ENCODE measurements around the gene SLIT3. TPM values are rescaled to one million over a fixed set of nuclear protein-coding genes. Genes with fewer than 3 reads are reported as not detected.

The SLIT3 gene
- polyA plus RNA-seq, 1 of the 3 experiments (the other 2 are of a cell fraction), result 119 TPM

DNA sequence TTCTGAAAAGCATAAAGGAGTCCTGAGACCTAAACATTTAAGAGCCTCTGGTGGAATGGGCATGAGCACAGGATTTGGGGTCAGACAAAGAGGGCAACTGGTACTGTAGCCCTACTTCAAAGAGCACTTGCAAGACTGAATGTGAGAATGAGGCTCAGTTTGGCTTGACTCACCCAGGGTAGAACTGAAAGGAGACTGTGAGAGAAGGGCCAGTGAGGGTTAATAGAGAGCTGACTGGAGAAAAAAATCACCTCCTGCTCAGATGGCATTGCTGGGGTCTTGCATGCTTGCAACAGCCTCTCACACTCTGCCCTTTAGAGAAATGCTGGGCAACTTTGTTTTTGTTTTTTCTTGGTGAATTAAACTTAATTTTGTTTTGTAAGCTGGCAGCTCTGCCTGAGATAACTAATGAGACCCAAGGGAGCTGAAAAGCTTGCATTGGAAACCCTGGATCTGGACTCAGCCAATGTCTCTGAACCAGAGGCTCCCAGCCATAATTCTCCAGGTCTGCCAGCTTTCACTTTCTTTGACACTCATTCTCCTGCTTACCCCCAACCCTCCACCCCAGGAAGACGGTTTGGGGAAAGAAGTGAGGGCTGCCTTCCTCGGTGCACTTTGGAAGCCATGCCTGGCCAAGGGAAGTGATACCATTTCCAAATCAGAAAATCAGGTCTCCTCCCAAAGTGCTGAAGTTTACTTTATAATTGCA is 560.7 kb downstream of the SLIT3 start:
- peaks cover 12 to 68% of the 10 kb centered on the region in 2 experiments for H3K36me3 ChIP-seq (replicated peaks in 1 of 2; ENCODE audit: control insufficient read depth in 1 of 2, insufficient read depth in 2 of 2, low read length in 1 of 2)
- POLR2A ChIA-PET, result no interaction called here
- H3K79me2 ChIP-seq (ENCODE audit: insufficient read depth), result no peaks in the 10 kb centered on the region
- H2AFZ ChIP-seq (ENCODE audit: low read depth), result no peak overlapping the region
- no peaks in the 10 kb centered on the region for H3F3A ChIP-seq (replicated peaks; ENCODE audit: insufficient read depth)
- DNase-seq, result no peak
- no peaks in the 10 kb centered on the region for H3K9me3 ChIP-seq
- no peak overlapping the region; a peak in 1 of 4 replicates for H3K27ac ChIP-seq (ENCODE audit: low read depth in 2 of 2, low read length in 1 of 2)
- no peak overlapping the region for H3K4me3 ChIP-seq (ENCODE audit: low read depth in 2 of 2, low read length in 1 of 2)
- WGBS (ENCODE audit: low lambda C conversion rate), result 91% methylated on average over 2 of the region's 2 CpGs
- no peak overlapping the region for H3K4me2 ChIP-seq
- no peak overlapping the region for H3K9ac ChIP-seq
- peaks cover 0 to 13% of the 10 kb centered on the region in 2 experiments; a peak in 1 of 4 replicates for H3K4me1 ChIP-seq (ENCODE audit: control insufficient read depth in 1 of 2, insufficient read depth in 2 of 2, low read depth in 1 of 2, low read length in 1 of 2)
- H4K20me1 ChIP-seq (ENCODE audit: insufficient read depth), result no peaks in the 10 kb centered on the region
- CTCF ChIA-PET, result interaction anchor here (1.0 to 2.5 kb wide), 3 partner anchors 19 to 207 kb away, joined by 3 to 11 read pairs (median 3); no protein-coding TSS in a partner anchor
- TF ChIP-seq EZH2phosphoT487 (IDR thresholded peaks at IDR 0.05; ENCODE audit: borderline replicate concordance, low read depth) (no peak), MEF2A (IDR thresholded peaks at IDR 0.05; ENCODE audit: borderline replicate concordance, low read depth) (no peak), TAF1 (IDR thresholded peaks at IDR 0.05; ENCODE audit: borderline replicate concordance, low read depth, low read length) (no peak), SMC3 (IDR thresholded peaks at IDR 0.05; ENCODE audit: low read depth, low read length) (no peak), RAD21 (IDR thresholded peaks at IDR 0.05; ENCODE audit: low read length) (no peak)
- TF ChIP-seq, protein P1, sequence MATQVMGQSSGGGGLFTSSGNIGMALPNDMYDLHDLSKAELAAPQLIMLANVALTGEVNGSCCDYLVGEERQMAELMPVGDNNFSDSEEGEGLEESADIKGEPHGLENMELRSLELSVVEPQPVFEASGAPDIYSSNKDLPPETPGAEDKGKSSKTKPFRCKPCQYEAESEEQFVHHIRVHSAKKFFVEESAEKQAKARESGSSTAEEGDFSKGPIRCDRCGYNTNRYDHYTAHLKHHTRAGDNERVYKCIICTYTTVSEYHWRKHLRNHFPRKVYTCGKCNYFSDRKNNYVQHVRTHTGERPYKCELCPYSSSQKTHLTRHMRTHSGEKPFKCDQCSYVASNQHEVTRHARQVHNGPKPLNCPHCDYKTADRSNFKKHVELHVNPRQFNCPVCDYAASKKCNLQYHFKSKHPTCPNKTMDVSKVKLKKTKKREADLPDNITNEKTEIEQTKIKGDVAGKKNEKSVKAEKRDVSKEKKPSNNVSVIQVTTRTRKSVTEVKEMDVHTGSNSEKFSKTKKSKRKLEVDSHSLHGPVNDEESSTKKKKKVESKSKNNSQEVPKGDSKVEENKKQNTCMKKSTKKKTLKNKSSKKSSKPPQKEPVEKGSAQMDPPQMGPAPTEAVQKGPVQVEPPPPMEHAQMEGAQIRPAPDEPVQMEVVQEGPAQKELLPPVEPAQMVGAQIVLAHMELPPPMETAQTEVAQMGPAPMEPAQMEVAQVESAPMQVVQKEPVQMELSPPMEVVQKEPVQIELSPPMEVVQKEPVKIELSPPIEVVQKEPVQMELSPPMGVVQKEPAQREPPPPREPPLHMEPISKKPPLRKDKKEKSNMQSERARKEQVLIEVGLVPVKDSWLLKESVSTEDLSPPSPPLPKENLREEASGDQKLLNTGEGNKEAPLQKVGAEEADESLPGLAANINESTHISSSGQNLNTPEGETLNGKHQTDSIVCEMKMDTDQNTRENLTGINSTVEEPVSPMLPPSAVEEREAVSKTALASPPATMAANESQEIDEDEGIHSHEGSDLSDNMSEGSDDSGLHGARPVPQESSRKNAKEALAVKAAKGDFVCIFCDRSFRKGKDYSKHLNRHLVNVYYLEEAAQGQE (IDR thresholded peaks at IDR 0.05; ENCODE audit: low read depth, low read length), result no peak
- TF ChIP-seq, protein P2, sequence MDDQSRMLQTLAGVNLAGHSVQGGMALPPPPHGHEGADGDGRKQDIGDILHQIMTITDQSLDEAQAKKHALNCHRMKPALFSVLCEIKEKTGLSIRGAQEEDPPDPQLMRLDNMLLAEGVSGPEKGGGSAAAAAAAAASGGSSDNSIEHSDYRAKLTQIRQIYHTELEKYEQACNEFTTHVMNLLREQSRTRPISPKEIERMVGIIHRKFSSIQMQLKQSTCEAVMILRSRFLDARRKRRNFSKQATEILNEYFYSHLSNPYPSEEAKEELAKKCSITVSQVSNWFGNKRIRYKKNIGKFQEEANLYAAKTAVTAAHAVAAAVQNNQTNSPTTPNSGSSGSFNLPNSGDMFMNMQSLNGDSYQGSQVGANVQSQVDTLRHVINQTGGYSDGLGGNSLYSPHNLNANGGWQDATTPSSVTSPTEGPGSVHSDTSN (IDR thresholded peaks at IDR 0.05), result no peak
- H3K9me2 ChIP-seq, result no peaks in the 10 kb centered on the region
- H3K27me3 ChIP-seq (ENCODE audit: insufficient read depth), result no peaks in the 10 kb centered on the region

DNA sequence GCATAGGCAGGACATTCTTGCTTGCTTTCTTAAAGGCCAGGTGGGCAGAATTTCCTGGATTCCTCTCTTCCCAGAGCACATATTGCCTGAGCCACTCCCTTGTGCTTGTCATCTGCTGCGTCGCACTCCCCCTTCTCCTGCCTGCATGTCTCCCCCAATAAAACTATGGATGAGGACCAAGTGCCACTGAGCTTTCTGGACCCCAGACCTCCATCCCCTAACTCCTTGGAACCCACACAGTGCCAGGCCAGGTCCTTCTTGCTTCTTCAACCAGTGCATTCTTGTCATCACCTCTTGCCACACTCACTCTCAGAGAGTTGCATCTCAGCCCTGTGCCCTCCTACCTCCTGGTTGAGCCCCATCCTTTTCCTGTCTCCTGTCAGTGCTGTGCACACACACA is 563.9 kb downstream of the SLIT3 start:
- no peak for DNase-seq
- TF ChIP-seq POLR2AphosphoS5 (IDR thresholded peaks at IDR 0.05; ENCODE audit: low read depth, low read length), result no peak
- TF ChIP-seq TCF12 (IDR thresholded peaks at IDR 0.05), result no peak
- TF ChIP-seq, protein P3, sequence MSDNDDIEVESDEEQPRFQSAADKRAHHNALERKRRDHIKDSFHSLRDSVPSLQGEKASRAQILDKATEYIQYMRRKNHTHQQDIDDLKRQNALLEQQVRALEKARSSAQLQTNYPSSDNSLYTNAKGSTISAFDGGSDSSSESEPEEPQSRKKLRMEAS (IDR thresholded peaks at IDR 0.05; ENCODE audit: low read depth), result no peak
- TF ChIP-seq, protein P4, sequence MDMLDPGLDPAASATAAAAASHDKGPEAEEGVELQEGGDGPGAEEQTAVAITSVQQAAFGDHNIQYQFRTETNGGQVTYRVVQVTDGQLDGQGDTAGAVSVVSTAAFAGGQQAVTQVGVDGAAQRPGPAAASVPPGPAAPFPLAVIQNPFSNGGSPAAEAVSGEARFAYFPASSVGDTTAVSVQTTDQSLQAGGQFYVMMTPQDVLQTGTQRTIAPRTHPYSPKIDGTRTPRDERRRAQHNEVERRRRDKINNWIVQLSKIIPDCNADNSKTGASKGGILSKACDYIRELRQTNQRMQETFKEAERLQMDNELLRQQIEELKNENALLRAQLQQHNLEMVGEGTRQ (IDR thresholded peaks at IDR 0.05; ENCODE audit: borderline replicate concordance, low read depth, low read length), result no peak
- TF ChIP-seq, protein P5, sequence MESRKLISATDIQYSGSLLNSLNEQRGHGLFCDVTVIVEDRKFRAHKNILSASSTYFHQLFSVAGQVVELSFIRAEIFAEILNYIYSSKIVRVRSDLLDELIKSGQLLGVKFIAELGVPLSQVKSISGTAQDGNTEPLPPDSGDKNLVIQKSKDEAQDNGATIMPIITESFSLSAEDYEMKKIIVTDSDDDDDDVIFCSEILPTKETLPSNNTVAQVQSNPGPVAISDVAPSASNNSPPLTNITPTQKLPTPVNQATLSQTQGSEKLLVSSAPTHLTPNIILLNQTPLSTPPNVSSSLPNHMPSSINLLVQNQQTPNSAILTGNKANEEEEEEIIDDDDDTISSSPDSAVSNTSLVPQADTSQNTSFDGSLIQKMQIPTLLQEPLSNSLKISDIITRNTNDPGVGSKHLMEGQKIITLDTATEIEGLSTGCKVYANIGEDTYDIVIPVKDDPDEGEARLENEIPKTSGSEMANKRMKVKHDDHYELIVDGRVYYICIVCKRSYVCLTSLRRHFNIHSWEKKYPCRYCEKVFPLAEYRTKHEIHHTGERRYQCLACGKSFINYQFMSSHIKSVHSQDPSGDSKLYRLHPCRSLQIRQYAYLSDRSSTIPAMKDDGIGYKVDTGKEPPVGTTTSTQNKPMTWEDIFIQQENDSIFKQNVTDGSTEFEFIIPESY (IDR thresholded peaks at IDR 0.05; ENCODE audit: borderline replicate concordance, low read depth), result no peak
- TF ChIP-seq RFX5 (IDR thresholded peaks at IDR 0.05; ENCODE audit: low read length), result no peak
- TF ChIP-seq, protein P2 (IDR thresholded peaks at IDR 0.05), result no peak
- no peak for TF ChIP-seq TEAD4 (IDR thresholded peaks at IDR 0.05; ENCODE audit: borderline replicate concordance, insufficient read depth)
- no peak for TF ChIP-seq SMC3 (IDR thresholded peaks at IDR 0.05; ENCODE audit: low read depth, low read length)
- TF ChIP-seq EP300 (IDR thresholded peaks at IDR 0.05; ENCODE audit: borderline replicate concordance in 1 of 2, low read depth in 1 of 2, low read length in 1 of 2), result no peak
- TF ChIP-seq GABPA (IDR thresholded peaks at IDR 0.05; ENCODE audit: low read depth), result no peak
- TF ChIP-seq FOXM1 (IDR thresholded peaks at IDR 0.05; ENCODE audit: low read depth), result no peak

More for the DNA sequence above, 563.9 kb downstream of the SLIT3 start:
- H3K27me3 ChIP-seq (ENCODE audit: insufficient read depth), result no peaks in the 10 kb centered on the region
- no peaks in the 10 kb centered on the region for H4K20me1 ChIP-seq (ENCODE audit: insufficient read depth)
- no peak overlapping the region for H3K9ac ChIP-seq
- peak overlapping the region in 1 of 2 experiments; percentile 18; a peak in 1 of 4 replicates for H3K27ac ChIP-seq (ENCODE audit: low read depth in 2 of 2, low read length in 1 of 2)
- H3F3A ChIP-seq (replicated peaks; ENCODE audit: insufficient read depth), result no peaks in the 10 kb centered on the region
- CTCF ChIA-PET, result no interaction called here
- no peaks in the 10 kb centered on the region for H3K79me2 ChIP-seq (ENCODE audit: insufficient read depth)
- H3K9me3 ChIP-seq, result no peaks in the 10 kb centered on the region
- no peak overlapping the region for H3K4me3 ChIP-seq (ENCODE audit: low read depth in 2 of 2, low read length in 1 of 2)
- H2AFZ ChIP-seq (ENCODE audit: low read depth), result no peak overlapping the region
- POLR2A ChIA-PET, result no interaction called here
- 100% methylated on average over 2 of the region's 2 CpGs for WGBS (ENCODE audit: low lambda C conversion rate)
- no peaks in the 10 kb centered on the region for H3K9me2 ChIP-seq
- H3K4me1 ChIP-seq (ENCODE audit: control insufficient read depth in 1 of 2, insufficient read depth in 2 of 2, low read depth in 1 of 2, low read length in 1 of 2), result peaks cover 0 to 11% of the 10 kb centered on the region in 2 experiments; a peak in 1 of 4 replicates
- no peak overlapping the region for H3K4me2 ChIP-seq
- H3K36me3 ChIP-seq (replicated peaks in 1 of 2; ENCODE audit: control insufficient read depth in 1 of 2, insufficient read depth in 2 of 2, low read length in 1 of 2), result peaks cover 4 to 58% of the 10 kb centered on the region in 2 experiments

All from SK-N-SH (cell line).